ENCODE measurements around the gene AKAP7. TPM values are rescaled to one million over a fixed set of nuclear protein-coding genes. Genes with fewer than 3 reads are reported as not detected.

AKAP7 gene
- polyA plus RNA-seq, 1 experiment = 0.63 TPM

DNA sequence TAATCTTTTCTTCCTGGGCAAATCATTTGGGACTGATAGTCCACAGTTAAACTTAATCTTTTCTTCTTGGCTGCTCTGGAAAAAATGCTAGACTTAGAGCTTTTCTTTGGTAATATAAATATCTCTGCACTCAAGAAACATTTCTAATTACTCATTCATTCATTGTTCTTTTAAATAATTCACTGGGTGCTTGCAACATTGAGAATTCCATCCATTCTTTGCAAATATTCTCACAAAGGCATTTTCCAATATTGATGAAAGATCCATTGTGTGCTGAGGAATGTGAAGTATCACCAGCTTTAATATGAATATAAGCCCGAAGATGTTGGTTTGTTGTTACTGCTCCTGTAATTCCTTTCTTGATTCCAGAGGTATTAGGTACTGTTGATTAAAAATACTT lies 38.4 kb downstream of the AKAP7 start:
- CTCF ChIA-PET = interaction anchor here (0.7 to 1.8 kb wide), 2 partner anchors 9 to 11 kb away, joined by 3 to 8 read pairs; no protein-coding TSS in a partner anchor
- TF ChIP-seq, protein P1, sequence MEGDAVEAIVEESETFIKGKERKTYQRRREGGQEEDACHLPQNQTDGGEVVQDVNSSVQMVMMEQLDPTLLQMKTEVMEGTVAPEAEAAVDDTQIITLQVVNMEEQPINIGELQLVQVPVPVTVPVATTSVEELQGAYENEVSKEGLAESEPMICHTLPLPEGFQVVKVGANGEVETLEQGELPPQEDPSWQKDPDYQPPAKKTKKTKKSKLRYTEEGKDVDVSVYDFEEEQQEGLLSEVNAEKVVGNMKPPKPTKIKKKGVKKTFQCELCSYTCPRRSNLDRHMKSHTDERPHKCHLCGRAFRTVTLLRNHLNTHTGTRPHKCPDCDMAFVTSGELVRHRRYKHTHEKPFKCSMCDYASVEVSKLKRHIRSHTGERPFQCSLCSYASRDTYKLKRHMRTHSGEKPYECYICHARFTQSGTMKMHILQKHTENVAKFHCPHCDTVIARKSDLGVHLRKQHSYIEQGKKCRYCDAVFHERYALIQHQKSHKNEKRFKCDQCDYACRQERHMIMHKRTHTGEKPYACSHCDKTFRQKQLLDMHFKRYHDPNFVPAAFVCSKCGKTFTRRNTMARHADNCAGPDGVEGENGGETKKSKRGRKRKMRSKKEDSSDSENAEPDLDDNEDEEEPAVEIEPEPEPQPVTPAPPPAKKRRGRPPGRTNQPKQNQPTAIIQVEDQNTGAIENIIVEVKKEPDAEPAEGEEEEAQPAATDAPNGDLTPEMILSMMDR (IDR thresholded peaks at IDR 0.05; ENCODE audit: insufficient read depth, low read depth, low read length) = no peak
- DNase-seq (ENCODE audit: low read depth) = no peak
- Histone ChIP-seq H3K27me3 (ENCODE audit: control insufficient read depth, insufficient read depth, low read length) (no peaks in the 10 kb centered on the region), H3K36me3 (ENCODE audit: control insufficient read depth, insufficient read depth, low read length) (no peaks in the 10 kb centered on the region), H3K4me3 (ENCODE audit: low read depth, low read length) (no peak overlapping the region)
- POLR2A ChIA-PET = no interaction called here

GRCh38 chr6:131175564-131175963 lies 40.3 kb downstream of the AKAP7 start:
- no peak overlapping the region for H3K4me3 ChIP-seq (ENCODE audit: low read depth, low read length)
- H3K27me3 ChIP-seq (ENCODE audit: control insufficient read depth, insufficient read depth, low read length) = no peaks in the 10 kb centered on the region
- no peaks in the 10 kb centered on the region for H3K36me3 ChIP-seq (ENCODE audit: control insufficient read depth, insufficient read depth, low read length)
- no peak for DNase-seq (ENCODE audit: low read depth)
- POLR2A ChIA-PET = no interaction called here
- TF ChIP-seq, protein P1 (IDR thresholded peaks at IDR 0.05; ENCODE audit: insufficient read depth, low read depth, low read length) = no peak
- CTCF ChIA-PET = interaction anchor here (1.7 kb wide), 1 partner anchor 9 kb away, joined by 4 read pairs; no protein-coding TSS in a partner anchor

GRCh38 chr6:131177996-131178395 lies 42.7 kb downstream of the AKAP7 start:
- no peak for DNase-seq (ENCODE audit: low read depth)
- Histone ChIP-seq H3K36me3 (ENCODE audit: control insufficient read depth, insufficient read depth, low read length) (no peaks in the 10 kb centered on the region), H3K27me3 (ENCODE audit: control insufficient read depth, insufficient read depth, low read length) (no peaks in the 10 kb centered on the region), H3K4me3 (ENCODE audit: low read depth, low read length) (no peak overlapping the region)
- TF ChIP-seq, protein P1 (IDR thresholded peaks at IDR 0.05; ENCODE audit: insufficient read depth, low read depth, low read length) = no peak
- POLR2A ChIA-PET = no interaction called here
- CTCF ChIA-PET = interaction anchor here (1.1 kb wide), 1 partner anchor 21 kb away, joined by 3 read pairs; no protein-coding TSS in a partner anchor

- Histone ChIP-seq H3K36me3 (ENCODE audit: control insufficient read depth, insufficient read depth, low read length) (no peaks in the 10 kb centered on the region), H3K4me3 (ENCODE audit: low read depth, low read length) (no peak overlapping the region), H3K27me3 (ENCODE audit: control insufficient read depth, insufficient read depth, low read length) (no peaks in the 10 kb centered on the region)
- POLR2A ChIA-PET = no interaction called here
- DNase-seq (ENCODE audit: low read depth) = no peak
- TF ChIP-seq, protein P1 (IDR thresholded peaks at IDR 0.05; ENCODE audit: insufficient read depth, low read depth, low read length) = peak; percentile 64
- CTCF ChIA-PET = interaction anchor here (0.7 to 2.6 kb wide), 13 partner anchors 9 to 869 kb away, joined by 3 to 18 read pairs (median 3); no protein-coding TSS in a partner anchor
These were observed 47.7 kb downstream of the AKAP7 start for GRCh38 chr6:131182991-131183425.

DNA sequence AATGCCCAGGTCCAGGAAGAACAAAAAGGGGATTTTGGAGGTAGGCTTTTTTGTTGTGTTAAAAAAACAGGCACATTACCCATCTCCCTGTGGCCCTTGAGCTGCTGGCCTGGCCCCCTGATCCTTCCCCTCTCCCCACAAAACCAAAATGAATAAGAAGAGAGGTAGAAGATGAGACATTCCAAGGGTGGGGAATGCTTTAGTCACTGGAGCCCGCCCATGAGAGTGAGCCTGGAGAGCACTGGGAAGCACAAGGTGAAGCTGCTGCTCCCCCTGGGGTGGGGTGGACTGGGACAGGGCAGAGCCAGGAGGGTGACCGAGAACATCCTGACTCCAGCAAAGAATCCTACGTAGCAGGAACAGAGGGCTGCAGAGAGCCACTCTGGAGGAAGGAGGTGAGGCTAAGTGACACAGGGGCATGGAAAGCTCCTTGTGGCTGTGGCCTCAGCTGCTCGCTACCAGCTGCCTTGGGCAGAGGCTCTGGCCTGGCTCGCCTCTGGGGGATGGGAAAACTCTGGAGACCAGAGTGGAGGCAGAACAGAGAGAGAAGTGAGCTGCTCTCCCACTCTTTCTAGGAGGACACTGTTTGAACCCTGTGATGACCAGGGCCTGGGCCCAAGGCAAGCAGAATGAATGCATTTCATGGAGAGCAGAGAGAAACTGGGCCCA lies 48.3 kb downstream of the AKAP7 start:
- no peak for DNase-seq (ENCODE audit: low read depth)
- no peaks in the 10 kb centered on the region for H3K27me3 ChIP-seq (ENCODE audit: control insufficient read depth, insufficient read depth, low read length)
- TF ChIP-seq, protein P1 (IDR thresholded peaks at IDR 0.05; ENCODE audit: insufficient read depth, low read depth, low read length) = no peak
- no peak overlapping the region for H3K4me3 ChIP-seq (ENCODE audit: low read depth, low read length)
- H3K36me3 ChIP-seq (ENCODE audit: control insufficient read depth, insufficient read depth, low read length) = no peaks in the 10 kb centered on the region
- ChIA-PET POLR2A (no interaction called here), CTCF (interaction anchor here (0.8 to 2.6 kb wide), 12 partner anchors 8 to 731 kb away, joined by 3 to 18 read pairs (median 4); partner anchors contain the start of gene MED23)
